ENCODE data around the gene AHSA1.

DNA sequence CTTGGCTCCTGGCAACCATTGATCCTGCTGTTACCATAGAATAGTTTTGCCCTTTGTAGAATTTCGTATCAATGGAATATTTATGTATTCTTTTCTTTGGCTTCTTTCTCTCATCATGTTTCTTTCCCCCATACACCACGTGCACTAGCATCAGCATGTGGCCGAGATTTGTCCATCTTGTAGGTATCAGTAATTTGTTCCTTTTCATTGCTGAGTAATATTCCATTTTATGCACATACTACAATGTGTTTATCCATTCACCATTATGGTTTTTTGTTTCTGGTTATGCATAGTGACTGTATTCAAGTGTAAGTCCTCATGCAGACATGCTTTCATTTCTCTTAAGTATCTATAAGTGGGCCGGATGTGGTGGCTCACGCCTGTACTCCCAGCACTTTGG, 45.2 kb downstream of the AHSA1 start:
- TF ChIP-seq EZH2phosphoT487 (IDR thresholded peaks at IDR 0.05; ENCODE audit: unreplicated experiment) (no peak), EZH2 (IDR thresholded peaks at IDR 0.05; ENCODE audit: low read depth, unreplicated experiment) (no peak), JUNB (IDR thresholded peaks at IDR 0.05; ENCODE audit: unreplicated experiment) (no peak), POLR2AphosphoS5 (IDR thresholded peaks at IDR 0.05; ENCODE audit: low read depth) (no peak)
- TF ChIP-seq, protein P1, sequence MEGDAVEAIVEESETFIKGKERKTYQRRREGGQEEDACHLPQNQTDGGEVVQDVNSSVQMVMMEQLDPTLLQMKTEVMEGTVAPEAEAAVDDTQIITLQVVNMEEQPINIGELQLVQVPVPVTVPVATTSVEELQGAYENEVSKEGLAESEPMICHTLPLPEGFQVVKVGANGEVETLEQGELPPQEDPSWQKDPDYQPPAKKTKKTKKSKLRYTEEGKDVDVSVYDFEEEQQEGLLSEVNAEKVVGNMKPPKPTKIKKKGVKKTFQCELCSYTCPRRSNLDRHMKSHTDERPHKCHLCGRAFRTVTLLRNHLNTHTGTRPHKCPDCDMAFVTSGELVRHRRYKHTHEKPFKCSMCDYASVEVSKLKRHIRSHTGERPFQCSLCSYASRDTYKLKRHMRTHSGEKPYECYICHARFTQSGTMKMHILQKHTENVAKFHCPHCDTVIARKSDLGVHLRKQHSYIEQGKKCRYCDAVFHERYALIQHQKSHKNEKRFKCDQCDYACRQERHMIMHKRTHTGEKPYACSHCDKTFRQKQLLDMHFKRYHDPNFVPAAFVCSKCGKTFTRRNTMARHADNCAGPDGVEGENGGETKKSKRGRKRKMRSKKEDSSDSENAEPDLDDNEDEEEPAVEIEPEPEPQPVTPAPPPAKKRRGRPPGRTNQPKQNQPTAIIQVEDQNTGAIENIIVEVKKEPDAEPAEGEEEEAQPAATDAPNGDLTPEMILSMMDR (conservative IDR thresholded peaks at IDR 0.05; ENCODE audit: low read depth in 2 of 2), result no peak
- TF ChIP-seq, protein P2, sequence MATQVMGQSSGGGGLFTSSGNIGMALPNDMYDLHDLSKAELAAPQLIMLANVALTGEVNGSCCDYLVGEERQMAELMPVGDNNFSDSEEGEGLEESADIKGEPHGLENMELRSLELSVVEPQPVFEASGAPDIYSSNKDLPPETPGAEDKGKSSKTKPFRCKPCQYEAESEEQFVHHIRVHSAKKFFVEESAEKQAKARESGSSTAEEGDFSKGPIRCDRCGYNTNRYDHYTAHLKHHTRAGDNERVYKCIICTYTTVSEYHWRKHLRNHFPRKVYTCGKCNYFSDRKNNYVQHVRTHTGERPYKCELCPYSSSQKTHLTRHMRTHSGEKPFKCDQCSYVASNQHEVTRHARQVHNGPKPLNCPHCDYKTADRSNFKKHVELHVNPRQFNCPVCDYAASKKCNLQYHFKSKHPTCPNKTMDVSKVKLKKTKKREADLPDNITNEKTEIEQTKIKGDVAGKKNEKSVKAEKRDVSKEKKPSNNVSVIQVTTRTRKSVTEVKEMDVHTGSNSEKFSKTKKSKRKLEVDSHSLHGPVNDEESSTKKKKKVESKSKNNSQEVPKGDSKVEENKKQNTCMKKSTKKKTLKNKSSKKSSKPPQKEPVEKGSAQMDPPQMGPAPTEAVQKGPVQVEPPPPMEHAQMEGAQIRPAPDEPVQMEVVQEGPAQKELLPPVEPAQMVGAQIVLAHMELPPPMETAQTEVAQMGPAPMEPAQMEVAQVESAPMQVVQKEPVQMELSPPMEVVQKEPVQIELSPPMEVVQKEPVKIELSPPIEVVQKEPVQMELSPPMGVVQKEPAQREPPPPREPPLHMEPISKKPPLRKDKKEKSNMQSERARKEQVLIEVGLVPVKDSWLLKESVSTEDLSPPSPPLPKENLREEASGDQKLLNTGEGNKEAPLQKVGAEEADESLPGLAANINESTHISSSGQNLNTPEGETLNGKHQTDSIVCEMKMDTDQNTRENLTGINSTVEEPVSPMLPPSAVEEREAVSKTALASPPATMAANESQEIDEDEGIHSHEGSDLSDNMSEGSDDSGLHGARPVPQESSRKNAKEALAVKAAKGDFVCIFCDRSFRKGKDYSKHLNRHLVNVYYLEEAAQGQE (IDR thresholded peaks at IDR 0.05; ENCODE audit: unreplicated experiment), result no peak
